ENCODE measurements around the gene NPAS3. TPM values are rescaled to one million over a fixed set of nuclear protein-coding genes. Genes with fewer than 3 reads are reported as not detected.

The NPAS3 gene
- total and polyA plus RNA-seq, 2 of the 8 experiments (the other 6 are each of a cell fraction or from before 2014, with no cell fraction given), result 0.11 to 0.60 TPM

- Histone ChIP-seq H4K8ac (ENCODE audit: extremely low read depth, insufficient read depth, low read length) (no peak overlapping the region), H2BK20ac (ENCODE audit: low read length) (no peak overlapping the region), H2BK120ac (replicated peaks; ENCODE audit: low read depth, low read length) (no peak overlapping the region), H2BK5ac (ENCODE audit: low read depth, low read length) (no peak overlapping the region), H3K4me2 (ENCODE audit: insufficient read depth in 1 of 2, low read depth in 2 of 2, low read length in 2 of 2) (no peak overlapping the region), H3K23ac (ENCODE audit: insufficient read length) (no peak overlapping the region), H2BK15ac (ENCODE audit: low read length) (no peak overlapping the region), H3K56ac (replicated peaks; ENCODE audit: insufficient read length, low read depth, low read length) (no peak overlapping the region), H3K79me1 (ENCODE audit: low read depth, low read length) (no peaks in the 10 kb centered on the region), H4K20me1 (replicated peaks in 1 of 2; ENCODE audit: control insufficient read depth in 1 of 2, insufficient read depth in 2 of 2, low read length in 2 of 2) (no peaks in the 10 kb centered on the region), H3K23me2 (ENCODE audit: low read depth, low read length) (no peaks in the 10 kb centered on the region), H2AK5ac (ENCODE audit: low read depth, low read length) (no peak overlapping the region), H3K36me3 (ENCODE audit: control insufficient read depth in 2 of 4, insufficient read depth in 4 of 4, low read length in 3 of 4) (no peaks in the 10 kb centered on the region), H3K14ac (ENCODE audit: insufficient read length) (no peak overlapping the region), H3K27ac (ENCODE audit: low read depth, low read length) (no peak overlapping the region), H3K79me2 (ENCODE audit: control insufficient read depth in 1 of 2, insufficient read depth in 2 of 2, low read length in 2 of 2) (no peaks in the 10 kb centered on the region), H3K4ac (replicated peaks; ENCODE audit: insufficient read length, low read depth, low read length) (no peak overlapping the region), H4K91ac (replicated peaks; ENCODE audit: insufficient read length, low read length) (no peak overlapping the region), H3K4me1 (replicated peaks in 1 of 4; ENCODE audit: control insufficient read depth in 3 of 4, insufficient read depth in 4 of 4, low read length in 3 of 4) (no peaks in the 10 kb centered on the region; a peak in 1 of 7 replicates), H4K5ac (ENCODE audit: insufficient read length, low read depth, low read length) (no peak overlapping the region), H2BK12ac (ENCODE audit: low read depth, low read length) (no peak overlapping the region), H2AFZ (ENCODE audit: low read length) (no peak overlapping the region), H3K4me3 (ENCODE audit: extremely low read depth in 1 of 4, insufficient read depth in 2 of 4, low read depth in 3 of 4, low read length in 4 of 4) (no peak overlapping the region), H3K9ac (replicated peaks in 1 of 4; ENCODE audit: extremely low read depth in 1 of 4, low read depth in 3 of 4, low read length in 3 of 4) (no peak overlapping the region), H3K9me3 (ENCODE audit: insufficient read depth in 2 of 2, low read depth in 1 of 2, low read length in 1 of 2) (no peaks in the 10 kb centered on the region), H3K27me3 (replicated peaks in 1 of 4; ENCODE audit: control insufficient read depth in 3 of 4, extremely low read depth in 1 of 4, insufficient read depth in 3 of 4, low read length in 3 of 4) (no peaks in the 10 kb centered on the region), H3K18ac (ENCODE audit: extremely low read depth, low read length) (no peak overlapping the region)
- ChIA-PET POLR2A (ENCODE audit: partially characterized antibody) (no interaction called here), CTCF (ENCODE audit: partially characterized antibody) (interaction anchor here (0.5 to 1.4 kb wide), 5 partner anchors 35 to 241 kb away, joined by 3 to 8 read pairs (median 3); no protein-coding TSS in a partner anchor)
- DNase-seq (ENCODE audit: low read depth in 1 of 2, low spot score in 2 of 2) (no peak), FAIRE-seq (no peak)
- 79% methylated on average over 11 of the region's 11 CpGs; no CpG with 5 or more reads in 1 of the 2 experiments for WGBS, 2 experiments (ENCODE audit: extremely low coverage in 1 of 2, insufficient coverage in 1 of 2, insufficient read length in 1 of 2, insufficient replicate concordance in 2 of 2, low coverage in 1 of 2, low lambda C conversion rate in 2 of 2, missing lambda C conversion rate in 1 of 2)
- TF ChIP-seq BACH1 (IDR thresholded peaks at IDR 0.05; ENCODE audit: low read length), result no peak
- TF ChIP-seq TCF12 (IDR thresholded peaks at IDR 0.05; ENCODE audit: low read depth, low read length), result no peak
- TF ChIP-seq SP1 (IDR thresholded peaks at IDR 0.05; ENCODE audit: low read depth, low read length), result no peak
- no peak for TF ChIP-seq KDM4A (IDR thresholded peaks at IDR 0.05; ENCODE audit: low read depth, low read length, severe bottlenecking)
- TF ChIP-seq SIN3A (conservative IDR thresholded peaks at IDR 0.05 in 1 of 2, IDR thresholded peaks at IDR 0.05 in 1 of 2; ENCODE audit: low read depth in 1 of 2, low read length in 2 of 2), result no peak
- TF ChIP-seq SRF (IDR thresholded peaks at IDR 0.05; ENCODE audit: low read depth, low read length), result no peak
- TF ChIP-seq TAF1 (IDR thresholded peaks at IDR 0.05; ENCODE audit: low read depth, low read length), result no peak
- no peak for TF ChIP-seq RFX5 (IDR thresholded peaks at IDR 0.05; ENCODE audit: borderline replicate concordance, low read depth, low read length)
- TF ChIP-seq KDM1A (IDR thresholded peaks at IDR 0.05; ENCODE audit: borderline replicate concordance, low read length), result no peak
- TF ChIP-seq EGR1 (IDR thresholded peaks at IDR 0.05; ENCODE audit: borderline replicate concordance, low read depth, low read length), result no peak
- no peak for TF ChIP-seq SAP30 (IDR thresholded peaks at IDR 0.05; ENCODE audit: insufficient read depth, insufficient replicate concordance, low read length)
- no peak for TF ChIP-seq ATF3 (IDR thresholded peaks at IDR 0.05; ENCODE audit: insufficient read depth, low read depth, low read length)
- no peak for TF ChIP-seq SP2 (IDR thresholded peaks at IDR 0.05; ENCODE audit: low read length)
- no peak for TF ChIP-seq POLR2A (IDR thresholded peaks at IDR 0.05; ENCODE audit: control extremely low read depth in 1 of 2, low read depth in 2 of 2, low read length in 2 of 2)
- no peak for TF ChIP-seq TEAD4 (IDR thresholded peaks at IDR 0.05; ENCODE audit: low read depth, low read length)
- TF ChIP-seq BCL11A (IDR thresholded peaks at IDR 0.05; ENCODE audit: low read depth in 2 of 2, low read length in 2 of 2), result no peak
Measured at GRCh38 chr14:33788161-33788560, 849.5 kb downstream of the NPAS3 start.

Measured in H1 (cell line).